Fibroblast of skin of abdomen (primary cell): ENCODE data around the gene CADM3. TPM values are rescaled to one million over a fixed set of nuclear protein-coding genes. Genes with fewer than 3 reads are reported as not detected.

Experiments used
- DNase-seq: peaks from one replicate; pipeline ENCODE4 v3.0.0-alpha.2; 2013
- polyA plus RNA-seq, 2 experiments: library from polyadenylated mRNA; unstranded; fragments of 120-200 nt; gene quantifications; one replicate each; pipeline ENCODE4 v1.2.1, GENCODE V29; 2013; ENCODE audit not compliant: insufficient read length in 2 of 2

CADM3 gene, protein sequence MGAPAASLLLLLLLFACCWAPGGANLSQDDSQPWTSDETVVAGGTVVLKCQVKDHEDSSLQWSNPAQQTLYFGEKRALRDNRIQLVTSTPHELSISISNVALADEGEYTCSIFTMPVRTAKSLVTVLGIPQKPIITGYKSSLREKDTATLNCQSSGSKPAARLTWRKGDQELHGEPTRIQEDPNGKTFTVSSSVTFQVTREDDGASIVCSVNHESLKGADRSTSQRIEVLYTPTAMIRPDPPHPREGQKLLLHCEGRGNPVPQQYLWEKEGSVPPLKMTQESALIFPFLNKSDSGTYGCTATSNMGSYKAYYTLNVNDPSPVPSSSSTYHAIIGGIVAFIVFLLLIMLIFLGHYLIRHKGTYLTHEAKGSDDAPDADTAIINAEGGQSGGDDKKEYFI
- polyA plus RNA-seq (2013, experiment 1 of 2; ENCODE audit: insufficient read length), result 0.93 TPM
- 1.0 TPM for polyA plus RNA-seq (2013, experiment 2 of 2; ENCODE audit: insufficient read length)

DNA sequence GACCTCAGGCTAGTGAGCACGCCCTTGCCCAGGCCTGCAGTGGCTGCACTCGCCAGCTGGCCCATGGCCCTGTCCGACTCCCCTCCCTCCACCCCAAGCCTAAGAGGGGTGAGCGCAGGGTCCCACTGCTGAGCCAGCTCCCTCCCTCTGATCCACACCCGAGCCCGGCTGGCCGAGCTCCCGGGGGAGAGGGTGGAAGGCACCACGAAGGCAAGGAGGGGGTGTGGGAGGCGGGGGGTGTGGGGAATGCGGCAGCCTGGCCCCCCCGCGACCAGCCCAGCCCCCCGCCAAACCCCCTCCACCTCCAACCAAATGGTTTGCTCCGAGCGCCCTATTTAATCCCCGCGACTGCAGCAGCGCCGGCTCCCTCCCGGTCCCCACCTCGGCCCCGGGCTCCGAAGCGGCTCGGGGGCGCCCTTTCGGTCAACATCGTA lies at the start of gene CADM3:
Gene CADM3 (plus strand): TSS at position 362 of the 434 bp plus-strand sequence. CDS start 151 bp downstream, outside the sequence.
- no peak for DNase-seq

DNA sequence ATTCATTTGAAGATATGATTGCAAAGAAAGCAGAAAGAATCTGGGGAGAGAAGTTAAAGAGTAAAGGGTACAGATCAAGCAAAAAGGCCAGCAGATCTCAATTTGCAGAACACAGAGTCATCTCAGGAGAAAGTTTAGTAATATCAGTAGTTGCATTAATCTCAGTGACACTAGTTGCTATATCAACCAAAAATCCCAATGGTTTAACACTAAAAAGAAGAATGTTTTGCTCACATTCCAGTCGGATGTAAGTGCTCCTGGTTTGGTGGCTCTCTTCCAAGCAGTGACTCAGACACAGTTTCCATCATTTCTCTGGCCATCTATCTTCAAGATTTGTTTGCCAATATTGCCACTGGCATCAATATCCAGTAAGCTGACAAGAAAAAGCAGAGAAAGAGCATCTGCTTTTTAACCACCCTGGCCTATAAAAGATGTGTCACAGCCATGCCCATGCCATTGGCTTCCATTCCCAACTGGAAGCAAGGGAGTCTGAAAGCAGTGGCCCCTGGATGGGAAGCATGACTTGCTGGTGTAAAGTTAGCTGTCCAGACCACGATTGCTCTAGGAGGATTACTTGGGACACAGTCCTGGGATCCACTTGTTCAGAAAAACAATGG lies 49.3 kb upstream of the CADM3 start:
- DNase-seq, result peak; percentile 87

DNA sequence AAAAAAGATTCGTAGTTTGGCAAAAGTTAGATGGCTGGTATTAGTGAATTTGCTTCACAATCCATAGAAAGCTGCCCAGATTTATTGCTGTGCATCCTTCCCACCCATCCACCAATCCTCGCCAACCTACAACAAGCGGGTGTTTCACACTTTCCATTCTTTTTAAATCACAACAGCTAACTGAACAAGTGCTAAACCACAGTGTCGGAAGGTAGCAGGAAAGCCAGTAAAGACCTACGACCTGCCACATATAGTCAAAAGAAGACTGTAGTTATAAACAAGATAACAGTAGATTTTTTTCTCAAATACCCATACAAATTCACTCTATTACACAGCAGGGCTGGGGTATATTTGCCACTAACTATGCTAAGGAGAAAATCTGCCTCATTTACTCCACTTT lies 47.8 kb upstream of the CADM3 start:
- no peak for DNase-seq

DNA sequence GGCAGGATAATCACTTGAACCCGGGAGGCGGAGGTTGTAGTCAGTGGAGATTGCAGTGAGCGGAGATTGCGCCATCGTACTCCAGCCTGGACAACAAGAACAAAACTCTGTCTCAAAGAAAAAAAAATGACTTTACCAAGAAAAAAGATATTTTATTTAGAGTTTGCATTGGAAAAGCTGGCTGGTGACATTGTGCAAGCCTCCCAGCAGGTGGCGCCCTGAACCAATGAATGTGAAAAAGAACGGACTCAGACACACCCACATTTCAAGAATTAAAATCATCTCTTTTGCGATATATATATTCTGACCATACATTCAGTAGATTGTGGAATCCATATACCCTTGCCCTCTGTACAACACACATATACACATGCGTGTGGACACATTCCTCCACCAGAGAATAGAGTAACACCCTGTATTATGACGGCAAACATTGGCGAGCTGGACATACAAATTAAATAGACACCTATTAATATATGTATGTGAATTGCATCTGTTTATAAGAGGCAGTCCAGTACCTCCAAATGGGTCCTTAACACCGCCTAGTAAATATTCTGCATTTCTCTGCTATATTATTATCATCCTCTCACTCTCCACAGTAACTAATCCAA lies 39.0 kb upstream of the CADM3 start:
- DNase-seq, result peak; percentile 50

DNA sequence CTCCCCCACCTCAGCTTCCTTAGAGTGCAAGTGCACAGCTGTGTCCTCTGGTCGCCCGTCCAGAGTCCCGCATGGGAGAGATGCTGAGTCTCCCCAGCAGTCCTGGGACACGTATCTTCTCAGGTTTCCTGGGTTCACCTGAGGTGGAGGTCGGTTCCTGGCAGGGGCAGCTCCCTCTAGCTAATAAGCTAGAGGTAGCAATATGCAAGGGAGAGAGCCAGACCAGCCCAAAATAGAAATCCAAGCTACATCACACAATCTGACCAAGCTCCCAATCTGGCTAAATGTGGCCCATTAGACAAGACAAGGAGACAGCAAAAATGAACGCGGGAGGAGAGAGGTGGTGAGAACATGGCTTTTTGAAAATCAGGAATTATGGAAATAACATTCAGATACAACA lies 30.9 kb upstream of the CADM3 start:
- no peak for DNase-seq

DNA sequence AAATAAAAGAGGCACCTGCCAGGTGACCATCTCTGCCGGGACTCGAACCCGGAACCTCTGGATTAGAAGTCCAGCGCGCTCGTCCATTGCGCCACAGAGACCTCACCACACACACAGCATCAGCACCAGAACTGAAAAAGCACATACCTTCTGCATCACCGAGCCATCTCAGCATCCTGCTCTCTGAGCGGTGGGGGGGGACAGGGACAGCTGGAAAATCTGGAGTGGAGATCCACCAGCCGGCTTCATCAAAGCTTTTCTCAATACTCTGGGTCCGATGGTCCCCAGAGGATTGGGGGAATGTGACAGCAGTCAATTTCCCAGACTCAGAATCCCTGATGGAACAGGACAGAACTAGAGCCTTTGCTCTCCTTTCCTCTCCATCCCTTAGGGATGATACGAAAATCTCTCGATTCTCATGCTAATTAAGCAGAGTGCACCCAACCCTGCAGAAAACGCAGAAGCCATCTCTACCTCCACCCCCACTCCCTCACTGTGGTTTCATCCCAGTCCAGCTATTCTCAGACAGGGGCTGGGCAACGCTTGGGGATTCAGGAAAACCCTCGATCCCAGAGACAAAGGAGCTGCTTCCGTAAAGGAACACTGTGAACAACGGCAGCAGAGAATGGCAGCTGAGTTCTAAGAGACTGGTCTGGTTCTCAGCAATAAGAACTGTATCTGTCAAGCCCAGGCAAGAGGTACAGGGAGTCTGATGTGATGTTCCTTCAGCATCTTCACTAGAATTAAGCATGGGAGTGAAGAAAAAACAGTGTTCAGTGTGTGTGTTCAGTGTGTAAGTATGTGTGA lies 29.6 kb upstream of the CADM3 start:
- peak; percentile 66 for DNase-seq

DNA sequence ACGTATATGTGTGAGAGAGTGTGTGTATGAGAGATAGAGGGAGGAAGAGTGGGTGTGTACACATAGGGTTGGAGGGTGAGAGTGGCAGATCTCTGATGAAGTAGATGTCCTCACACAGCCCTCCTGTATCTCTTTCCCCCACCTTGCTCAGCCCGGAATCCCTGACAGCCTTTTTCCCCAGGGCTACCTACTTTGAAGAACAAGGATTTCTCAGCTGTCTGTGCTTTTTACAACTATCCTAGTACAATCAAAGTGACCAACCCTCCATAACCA lies 29.1 kb upstream of the CADM3 start:
- DNase-seq, result no peak

DNA sequence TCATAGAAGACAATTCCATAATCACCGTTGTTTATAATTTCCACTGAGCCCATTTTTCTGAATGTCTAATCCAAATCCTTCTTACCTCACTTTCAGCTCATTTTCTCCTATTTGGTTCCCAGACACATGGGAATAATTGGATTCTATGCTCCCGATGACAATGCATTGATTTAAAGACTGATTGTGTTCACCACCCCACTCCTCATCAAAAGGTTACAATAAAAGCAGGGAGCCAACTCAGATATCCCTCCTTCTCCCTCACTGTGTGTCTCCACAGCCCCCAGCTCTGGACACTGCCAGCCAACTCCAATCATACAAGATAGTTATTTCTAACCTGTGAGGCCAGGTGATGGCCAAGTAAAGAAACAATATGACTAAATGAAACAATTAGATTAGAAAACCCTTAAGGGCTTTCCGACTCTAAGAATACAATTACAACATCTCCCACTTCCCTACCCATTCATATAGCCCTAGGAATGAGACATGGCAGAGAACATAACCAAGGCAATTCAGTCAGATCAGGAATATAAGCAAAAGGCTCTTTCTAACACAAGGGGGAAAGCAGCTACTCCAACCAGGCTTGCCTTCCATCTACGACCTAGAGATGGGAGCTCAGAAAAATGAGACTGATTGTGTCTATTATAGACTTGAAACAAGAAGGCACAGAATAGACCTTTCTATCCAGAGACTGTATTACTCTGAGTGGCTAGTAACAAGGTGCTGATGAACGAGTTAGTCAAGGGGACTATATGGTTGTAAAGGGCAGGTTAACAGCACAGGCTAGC lies 28.5 kb upstream of the CADM3 start:
- DNase-seq, result no peak

DNA sequence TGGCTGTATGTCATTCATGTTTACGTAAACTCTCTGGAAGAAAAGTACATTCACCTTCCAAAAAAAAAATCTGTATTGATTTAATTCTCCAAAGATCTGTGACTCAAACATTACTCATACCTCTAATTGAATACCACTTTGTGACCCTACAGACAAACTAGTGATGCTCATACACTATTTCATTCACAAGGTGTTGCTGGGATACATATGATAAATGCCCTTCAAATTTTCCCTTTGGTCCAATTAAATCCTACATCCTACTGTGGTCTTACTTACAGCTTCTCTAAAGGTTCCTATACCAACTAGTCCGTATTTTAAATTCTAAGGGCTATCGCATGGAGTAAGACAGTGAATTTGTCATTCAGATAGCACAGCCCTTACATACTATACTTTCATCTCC lies 26.8 kb upstream of the CADM3 start:
- DNase-seq, result no peak

DNA sequence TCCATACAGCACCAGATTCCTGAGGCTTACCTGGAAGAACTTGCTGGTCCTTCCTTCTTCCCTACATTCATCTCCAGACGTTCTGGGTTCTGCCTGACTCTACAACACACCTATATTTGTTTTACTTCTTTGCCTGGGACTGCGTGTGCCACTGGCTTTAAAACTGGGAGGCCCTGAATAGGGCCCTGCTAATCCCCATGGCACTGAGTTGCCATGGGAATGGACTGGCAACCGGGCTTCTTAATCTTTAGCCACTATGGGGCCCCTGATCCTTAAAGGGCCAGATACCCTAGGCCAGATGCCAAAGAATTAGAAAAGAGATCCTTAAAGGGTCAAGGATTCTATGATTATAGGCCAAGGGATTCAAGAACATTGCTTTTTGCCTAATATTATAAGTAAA lies 24.4 kb upstream of the CADM3 start:
- DNase-seq, result no peak

DNA sequence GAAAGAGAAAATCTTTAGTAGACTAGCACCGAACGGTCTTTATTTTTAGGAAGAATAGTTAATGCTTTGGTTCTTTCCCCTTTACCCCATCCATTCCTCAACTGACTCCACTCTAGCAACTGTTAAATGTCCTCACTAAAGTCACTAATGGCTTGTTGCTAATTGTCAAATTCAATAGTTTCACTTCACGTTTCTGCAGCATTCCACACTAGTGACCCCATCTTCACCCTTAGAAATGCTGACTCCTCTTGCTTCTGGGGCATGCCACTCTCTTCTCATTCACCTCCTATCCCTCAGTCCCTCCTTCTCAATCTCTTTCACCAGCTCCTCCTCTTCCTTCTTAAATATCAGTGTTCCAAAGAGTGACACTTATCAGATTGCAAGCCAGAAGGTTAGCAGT lies 19.4 kb upstream of the CADM3 start:
- no peak for DNase-seq

DNA sequence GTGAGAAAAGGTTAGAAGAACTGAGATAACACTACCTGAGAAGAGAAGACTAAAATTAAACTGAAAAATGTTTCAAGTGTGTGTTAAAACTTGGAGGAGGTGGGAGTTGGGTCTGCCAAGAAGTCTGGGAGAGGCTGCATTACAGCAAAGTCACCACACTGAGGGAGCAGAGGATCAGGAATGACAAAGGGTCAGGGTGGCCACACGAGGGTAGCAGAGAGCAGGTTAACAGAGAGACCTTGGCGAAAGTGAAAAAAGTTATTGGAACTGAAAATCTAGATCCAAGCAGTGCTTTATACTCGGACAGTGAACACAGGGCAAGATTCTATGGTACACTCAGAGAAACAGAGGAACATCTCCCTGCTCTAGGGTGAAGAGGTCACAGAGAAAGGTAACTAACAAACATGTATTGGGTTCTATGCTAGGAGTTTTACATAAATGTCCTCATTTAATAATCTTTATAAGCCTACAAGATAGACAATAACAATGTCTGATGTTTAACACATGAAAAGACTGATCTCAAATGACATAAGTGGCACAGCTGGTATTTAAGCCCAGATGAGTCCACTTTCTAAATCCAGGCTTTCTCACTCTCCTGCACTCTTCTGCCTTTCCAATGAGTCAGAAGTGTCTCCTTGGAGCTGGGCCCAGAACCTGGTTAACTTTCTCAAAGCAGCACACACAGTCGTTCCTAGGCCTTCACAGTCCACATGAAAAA lies 10.3 kb upstream of the CADM3 start:
- peak; percentile 89 for DNase-seq

DNA sequence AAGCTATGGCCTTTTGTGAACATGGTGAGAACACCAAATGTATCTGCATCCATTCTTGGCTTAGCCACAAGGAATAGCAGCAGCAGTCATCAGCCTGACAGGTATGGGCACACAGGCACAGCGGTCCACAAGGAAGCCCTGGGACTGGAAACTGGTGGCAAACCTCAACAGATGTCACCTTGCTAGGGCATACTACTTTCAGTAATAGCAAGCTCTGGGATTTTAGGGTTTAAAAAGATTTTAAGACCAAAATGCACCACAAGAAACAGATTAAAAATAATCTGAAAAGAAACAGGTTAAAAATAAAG lies 9.7 kb upstream of the CADM3 start:
- DNase-seq, result no peak

DNA sequence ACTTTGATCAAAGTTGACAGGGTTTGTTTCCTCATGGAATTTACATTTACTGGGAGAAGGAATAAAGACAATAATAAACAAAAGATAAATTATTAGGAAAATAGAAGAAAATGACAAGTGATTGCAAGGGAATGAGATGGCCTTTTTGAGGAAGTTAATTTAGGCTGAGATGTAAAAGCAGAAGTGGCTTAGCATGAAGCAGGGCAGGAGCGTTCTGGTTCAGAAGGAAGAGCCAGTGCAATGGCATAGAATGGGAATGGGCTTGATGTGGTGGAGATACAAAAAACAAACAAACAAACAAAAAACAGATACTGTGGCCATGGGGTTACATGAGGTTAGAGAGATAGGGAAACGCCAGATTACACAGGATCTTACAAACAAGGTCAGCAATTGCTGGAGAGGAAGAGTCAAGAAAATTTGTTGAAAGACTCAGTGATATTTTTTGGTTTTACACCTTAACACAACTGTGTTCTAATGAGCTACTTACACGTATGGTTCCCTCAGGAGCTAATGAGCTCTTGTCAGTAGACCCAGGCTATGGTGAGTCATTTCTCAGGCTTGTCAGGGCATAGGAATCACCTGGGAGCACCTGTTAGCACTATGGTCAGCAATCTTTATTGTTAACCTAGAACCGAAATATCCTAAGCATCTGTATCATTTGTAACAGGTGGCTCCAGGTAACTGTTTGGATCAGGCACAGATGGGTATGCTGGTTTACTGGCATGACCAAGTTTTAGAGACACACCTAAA lies 8.7 kb upstream of the CADM3 start:
- no peak for DNase-seq

DNA sequence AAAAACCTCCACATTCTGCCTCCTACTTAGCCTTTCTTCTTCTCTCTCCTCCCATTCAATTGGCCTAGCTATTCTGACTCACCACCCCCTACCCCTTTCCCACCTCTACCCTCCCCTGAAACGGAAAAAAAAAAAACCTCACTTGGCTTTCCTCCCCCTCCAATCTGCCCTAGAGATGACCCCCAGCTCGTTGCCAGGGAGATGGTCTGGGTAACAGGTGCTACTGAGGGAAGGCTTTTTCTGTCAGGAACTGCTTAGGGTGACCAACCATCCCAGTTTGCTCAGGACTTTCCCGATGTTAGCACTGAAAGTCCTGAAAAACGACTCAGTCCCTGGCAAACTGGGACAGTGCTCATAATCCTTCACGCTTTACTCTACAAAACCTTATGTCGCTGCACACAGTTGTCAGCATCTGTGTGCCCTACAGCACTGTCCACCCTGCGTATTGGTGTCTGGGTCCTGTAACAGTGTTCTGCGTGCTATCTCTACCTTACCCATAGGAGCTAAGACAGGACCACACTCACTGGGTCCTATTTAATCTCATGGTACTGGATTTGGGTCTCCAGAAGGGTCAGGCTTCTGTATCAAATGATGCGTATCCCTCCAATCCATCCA lies 7.7 kb upstream of the CADM3 start:
- DNase-seq, result no peak

DNA sequence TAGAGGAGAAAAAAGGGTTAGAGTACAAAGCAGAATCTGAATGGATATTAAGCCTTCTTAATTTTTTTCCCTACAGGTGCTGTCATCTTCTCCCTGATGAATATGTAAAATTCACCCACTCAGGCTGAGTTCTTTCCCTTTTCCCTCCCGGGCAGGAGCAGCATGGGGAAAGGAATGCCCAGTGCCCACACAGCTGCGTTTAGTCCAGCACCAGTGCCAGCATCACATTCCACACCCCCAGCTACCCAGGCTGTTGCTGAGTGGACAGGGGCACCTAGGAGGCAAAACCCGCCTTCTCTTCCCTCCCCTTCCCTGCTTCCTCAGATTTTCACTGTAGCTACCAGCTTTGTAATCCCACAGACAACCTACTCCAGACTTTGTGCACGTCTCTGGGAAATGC lies 3.4 kb upstream of the CADM3 start:
- no peak for DNase-seq

DNA sequence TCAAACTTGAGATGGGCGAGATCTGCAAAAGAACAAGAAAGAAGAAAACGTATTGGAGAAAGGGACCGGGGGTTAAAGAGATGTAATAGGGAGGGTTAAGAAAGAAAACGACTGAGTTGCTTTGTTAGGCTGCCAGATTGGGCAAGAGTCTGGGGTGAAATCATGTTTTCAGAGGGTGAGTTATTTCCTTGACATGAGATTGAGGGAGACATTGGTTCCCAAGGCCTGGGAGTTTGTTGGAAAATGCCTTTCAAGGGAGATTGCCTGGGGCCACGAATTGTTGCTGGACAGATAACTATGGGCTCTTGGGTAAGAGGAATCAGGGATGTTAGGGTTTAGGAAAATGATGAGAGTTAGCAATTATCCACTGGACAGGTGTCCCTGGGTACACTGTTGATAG lies 776 bp upstream of the CADM3 start:
- DNase-seq, result no peak

DNA sequence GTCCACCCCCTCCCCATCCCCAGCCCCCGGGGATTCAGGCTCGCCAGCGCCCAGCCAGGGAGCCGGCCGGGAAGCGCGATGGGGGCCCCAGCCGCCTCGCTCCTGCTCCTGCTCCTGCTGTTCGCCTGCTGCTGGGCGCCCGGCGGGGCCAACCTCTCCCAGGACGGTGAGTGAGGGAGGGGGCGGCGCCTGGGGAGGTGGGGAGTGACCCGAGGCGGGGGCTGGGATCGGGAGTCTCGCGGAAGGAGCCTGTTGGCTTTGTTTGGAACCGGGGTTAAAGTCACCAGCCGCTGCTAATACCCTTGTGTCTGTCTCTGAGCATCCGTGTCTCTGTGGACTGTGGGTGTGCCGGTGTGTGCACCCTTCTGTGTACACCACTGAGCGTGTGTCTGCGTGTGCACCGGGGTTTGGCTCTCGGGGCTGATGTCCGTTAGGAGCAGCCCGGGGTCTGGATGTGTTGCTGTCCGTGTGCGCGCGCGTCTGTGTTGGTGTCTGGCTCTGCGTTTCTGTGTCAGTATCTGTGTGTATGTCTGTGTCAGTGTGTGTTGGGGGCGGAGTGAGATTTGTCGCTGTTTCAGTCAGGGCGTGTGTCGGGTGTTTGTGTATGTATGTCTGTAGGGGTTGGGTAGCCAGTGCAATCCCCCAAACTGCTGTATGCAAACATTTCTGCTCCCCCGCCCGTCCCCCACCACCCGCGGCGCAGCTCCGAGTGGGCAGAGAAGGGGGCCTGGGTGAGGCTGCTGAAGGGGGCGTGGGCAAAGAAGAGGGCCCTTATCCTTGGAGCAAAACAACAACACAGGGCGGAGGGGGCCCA lies 480 bp downstream of the CADM3 start:
- DNase-seq, result no peak

DNA sequence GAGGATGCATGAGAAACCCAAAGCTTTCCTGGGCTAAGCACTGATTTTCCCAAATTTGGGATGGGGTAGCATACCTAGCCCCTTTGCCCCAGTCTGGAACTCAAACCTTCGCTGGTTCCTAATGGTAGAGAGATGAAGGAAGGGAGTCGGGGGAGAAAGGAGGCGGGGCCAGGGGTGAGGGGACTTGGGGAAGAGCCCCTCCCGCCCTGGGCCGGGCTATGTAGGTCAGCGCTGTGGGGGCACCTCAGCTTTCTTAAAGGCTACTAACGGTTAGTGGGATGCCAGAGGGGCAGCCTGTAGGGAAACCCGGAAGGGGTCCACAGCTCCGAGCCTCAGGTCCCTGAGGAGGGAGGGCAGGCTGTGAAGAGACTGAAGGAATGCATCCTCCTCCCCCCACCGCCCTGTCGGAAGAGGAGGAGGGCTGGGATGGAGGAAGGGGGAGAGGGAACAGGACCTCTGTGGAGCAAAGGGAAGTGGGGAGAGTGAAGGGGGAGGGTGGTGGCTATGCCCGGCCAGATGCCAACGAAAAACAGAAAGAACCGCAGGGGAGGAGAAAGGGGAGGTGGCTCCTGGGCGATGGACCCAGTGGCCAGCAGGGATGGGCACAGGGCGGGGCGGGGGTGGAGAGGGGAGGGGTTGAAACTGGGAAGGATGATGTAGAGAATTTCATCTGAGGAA lies 1.3 kb downstream of the CADM3 start:
- DNase-seq, result no peak
